Astrocyte (in vitro differentiated cells and primary cell): ENCODE data around the gene PKHD1. TPM values are rescaled to one million over a fixed set of nuclear protein-coding genes. Genes with fewer than 3 reads are reported as not detected.

Source experiments
- DNase-seq: peaks from one replicate; pipeline ENCODE4 v3.0.0-alpha.2; 2010; ENCODE audit warnings: low read depth
- FAIRE-seq: peaks from 2 replicates; lab custom pipeline; 2011; peaks lifted over from hg19 to GRCh38; lab: Jason Lieb, UNC
- H2AFZ ChIP-seq: 2 replicates; pipeline ENCODE4 v1.6.0; 2012; ENCODE audit warnings: low read depth, low read length, inconsistent platforms
- H3K27ac ChIP-seq: 2 replicates; pipeline ENCODE4 v1.5.1; 2011; ENCODE audit warnings: low read depth, low read length, inconsistent platforms
- H3K27me3 ChIP-seq: 2 replicates; pipeline ENCODE4 v1.6.0; 2011; ENCODE audit warnings: low read length, inconsistent platforms; ENCODE audit not compliant: insufficient read depth
- H3K36me3 ChIP-seq: 2 replicates; pipeline ENCODE4 v1.5.1; 2011; ENCODE audit warnings: low read length, inconsistent platforms; ENCODE audit not compliant: insufficient read depth
- H3K4me1 ChIP-seq: 2 replicates; pipeline ENCODE4 v1.5.1; 2011; ENCODE audit warnings: low read length, inconsistent platforms; ENCODE audit not compliant: insufficient read depth
- H3K4me2 ChIP-seq: 2 replicates; pipeline ENCODE4 v1.6.0; 2012; ENCODE audit warnings: low read length, inconsistent platforms
- H3K4me3 ChIP-seq: 2 replicates; pipeline ENCODE4 v1.5.1; 2011; ENCODE audit warnings: low read depth, mild to moderate bottlenecking, low read length, inconsistent platforms; ENCODE audit not compliant: insufficient read depth
- H3K79me2 ChIP-seq: 2 replicates; pipeline ENCODE4 v1.6.0; 2012; ENCODE audit warnings: mild to moderate bottlenecking, low read length, inconsistent platforms; ENCODE audit not compliant: insufficient read depth
- H3K9ac ChIP-seq: 2 replicates; pipeline ENCODE4 v1.6.0; 2012; ENCODE audit warnings: mild to moderate bottlenecking, low read length, inconsistent platforms
- H3K9me3 ChIP-seq: 2 replicates; pipeline ENCODE4 v1.5.1; 2012; ENCODE audit warnings: low read depth, mild to moderate bottlenecking, low read length, inconsistent platforms; ENCODE audit not compliant: insufficient read depth
- H4K20me1 ChIP-seq: 2 replicates; pipeline ENCODE4 v1.6.0; 2012; ENCODE audit warnings: low read length, inconsistent platforms; ENCODE audit not compliant: insufficient read depth
- H3K27ac Mint-ChIP-seq: one replicate; pipeline ENCODE4 v1.8.0; 2021; ENCODE audit warnings: mild to moderate bottlenecking, mixed read lengths; ENCODE audit not compliant: unreplicated experiment
- H3K27me3 Mint-ChIP-seq: one replicate; pipeline ENCODE4 v1.8.0; 2021; ENCODE audit warnings: low read depth, mixed read lengths; ENCODE audit not compliant: unreplicated experiment
- H3K36me3 Mint-ChIP-seq: one replicate; pipeline ENCODE4 v1.8.0; 2021; ENCODE audit warnings: low read depth, mixed read lengths; ENCODE audit not compliant: unreplicated experiment
- H3K4me1 Mint-ChIP-seq: one replicate; pipeline ENCODE4 v1.8.0; 2021; ENCODE audit warnings: low read depth, mixed read lengths; ENCODE audit not compliant: unreplicated experiment
- H3K4me3 Mint-ChIP-seq: one replicate; pipeline ENCODE4 v1.8.0; 2021; ENCODE audit warnings: mild to moderate bottlenecking, moderate library complexity, mixed read lengths; ENCODE audit not compliant: unreplicated experiment
- H3K9me3 Mint-ChIP-seq: one replicate; pipeline ENCODE4 v1.8.0; 2021; ENCODE audit warnings: mild to moderate bottlenecking, mixed read lengths; ENCODE audit not compliant: unreplicated experiment
- EZH2 ChIP-seq: IDR thresholded peaks from 2 replicates; pipeline ENCODE4 v1.6.1; 2012; ENCODE audit warnings: mild to moderate bottlenecking, low read length, inconsistent platforms; ENCODE audit not compliant: insufficient read depth
- total RNA-seq: library from RNA; stranded (reverse); gene quantifications from 2 replicates; pipeline ENCODE4 v1.2.1, GENCODE V29; 2021
- TF ChIP-seq, protein P1 (sequence below): IDR thresholded peaks from 2 replicates; pipeline ENCODE4 v1.5.1; 2011; ENCODE audit warnings: low read depth, mild to moderate bottlenecking, inconsistent platforms, low read length, moderate library complexity; ENCODE audit not compliant: insufficient read depth

PKHD1 gene
- total RNA-seq, 1 donor from 2014 or later: 0.16 TPM

DNA sequence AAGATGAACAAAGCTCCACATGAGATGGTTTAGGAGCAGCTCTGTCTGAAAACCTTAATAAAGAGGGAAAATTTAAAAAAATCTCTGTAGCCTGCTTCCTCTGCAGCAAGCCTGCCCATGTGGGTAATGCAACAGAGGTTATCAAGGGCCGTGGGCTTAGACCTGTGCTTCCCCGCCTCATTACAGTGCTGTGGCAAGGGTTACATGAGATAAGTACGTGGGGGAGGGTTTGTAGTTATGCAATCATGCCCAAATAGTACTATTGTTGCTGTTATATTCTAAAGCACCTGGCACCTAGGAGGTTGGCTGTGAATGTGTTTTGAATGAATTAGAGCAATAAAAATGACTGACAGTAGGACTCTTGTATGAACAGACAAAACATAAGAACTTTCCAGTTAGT lies 68.3 kb downstream of the PKHD1 start:
- no peaks in the 10 kb centered on the region for H3K79me2 ChIP-seq
- no peak overlapping the region for H3K9ac ChIP-seq
- no peaks in the 10 kb centered on the region for H3K9me3 Mint-ChIP-seq
- H3K27me3 Mint-ChIP-seq: no peaks in the 10 kb centered on the region
- no peaks in the 10 kb centered on the region for H3K36me3 Mint-ChIP-seq
- H3K4me2 ChIP-seq: no peak overlapping the region
- no peak overlapping the region for H3K27ac Mint-ChIP-seq
- no peak overlapping the region for H3K4me3 ChIP-seq
- H3K4me3 Mint-ChIP-seq: no peak overlapping the region
- TF ChIP-seq, protein P1, sequence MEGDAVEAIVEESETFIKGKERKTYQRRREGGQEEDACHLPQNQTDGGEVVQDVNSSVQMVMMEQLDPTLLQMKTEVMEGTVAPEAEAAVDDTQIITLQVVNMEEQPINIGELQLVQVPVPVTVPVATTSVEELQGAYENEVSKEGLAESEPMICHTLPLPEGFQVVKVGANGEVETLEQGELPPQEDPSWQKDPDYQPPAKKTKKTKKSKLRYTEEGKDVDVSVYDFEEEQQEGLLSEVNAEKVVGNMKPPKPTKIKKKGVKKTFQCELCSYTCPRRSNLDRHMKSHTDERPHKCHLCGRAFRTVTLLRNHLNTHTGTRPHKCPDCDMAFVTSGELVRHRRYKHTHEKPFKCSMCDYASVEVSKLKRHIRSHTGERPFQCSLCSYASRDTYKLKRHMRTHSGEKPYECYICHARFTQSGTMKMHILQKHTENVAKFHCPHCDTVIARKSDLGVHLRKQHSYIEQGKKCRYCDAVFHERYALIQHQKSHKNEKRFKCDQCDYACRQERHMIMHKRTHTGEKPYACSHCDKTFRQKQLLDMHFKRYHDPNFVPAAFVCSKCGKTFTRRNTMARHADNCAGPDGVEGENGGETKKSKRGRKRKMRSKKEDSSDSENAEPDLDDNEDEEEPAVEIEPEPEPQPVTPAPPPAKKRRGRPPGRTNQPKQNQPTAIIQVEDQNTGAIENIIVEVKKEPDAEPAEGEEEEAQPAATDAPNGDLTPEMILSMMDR: no peak
- TF ChIP-seq EZH2: no peak
- H3K27ac ChIP-seq: no peak overlapping the region
- no peaks in the 10 kb centered on the region for H3K9me3 ChIP-seq
- FAIRE-seq (no peak), DNase-seq (no peak)
- H3K27me3 ChIP-seq: no peaks in the 10 kb centered on the region
- no peaks in the 10 kb centered on the region for H4K20me1 ChIP-seq
- no peaks in the 10 kb centered on the region for H3K4me1 Mint-ChIP-seq
- H3K4me1 ChIP-seq: no peaks in the 10 kb centered on the region
- no peak overlapping the region for H2AFZ ChIP-seq
- H3K36me3 ChIP-seq: no peaks in the 10 kb centered on the region

DNA sequence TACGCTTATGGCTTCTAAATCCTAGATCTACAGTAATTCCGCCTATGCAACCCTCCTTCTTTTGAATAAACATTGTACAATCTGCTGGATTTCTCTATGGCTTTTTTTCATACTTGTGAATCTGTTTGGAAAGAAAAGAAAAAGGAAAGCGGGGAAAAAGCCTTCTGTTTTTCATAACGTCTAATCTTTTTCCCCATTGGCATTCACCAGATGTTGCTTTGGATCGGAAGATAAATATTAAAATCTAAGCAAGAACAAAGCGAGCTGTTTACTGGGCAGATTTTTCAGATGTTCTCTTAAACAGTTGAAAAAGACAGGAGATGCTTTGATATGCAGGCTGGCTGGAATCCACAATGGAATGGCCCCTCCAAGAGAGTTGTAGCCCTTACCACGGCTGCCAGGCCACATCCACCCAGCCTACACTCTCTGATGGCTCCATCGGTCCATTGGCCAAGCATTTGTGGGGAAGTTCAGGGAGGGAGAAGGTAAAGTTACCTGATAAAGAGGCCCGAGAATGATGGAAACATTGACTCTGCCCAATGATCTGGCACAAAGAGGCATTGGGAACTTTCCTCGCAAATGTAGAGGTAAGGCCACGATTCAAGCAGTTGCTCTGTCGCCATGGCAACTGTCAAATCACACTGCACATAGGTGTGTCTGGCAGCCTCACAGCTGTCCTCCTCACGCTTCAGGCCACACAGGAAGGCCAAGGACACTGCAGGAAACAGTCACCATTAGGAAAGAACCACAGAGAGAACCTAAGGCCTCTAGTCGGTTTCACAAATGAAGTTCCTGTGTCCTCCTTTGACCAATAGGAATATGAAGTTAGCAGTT lies 70.3 kb downstream of the PKHD1 start:
- Histone ChIP-seq H3K4me2 (no peak overlapping the region), H3K79me2 (no peaks in the 10 kb centered on the region), H4K20me1 (no peaks in the 10 kb centered on the region), H3K27ac (no peak overlapping the region), H3K9ac (no peak overlapping the region), H3K36me3 (no peaks in the 10 kb centered on the region), H2AFZ (no peak overlapping the region), H3K4me3 (no peak overlapping the region), H3K9me3 (no peaks in the 10 kb centered on the region), H3K4me1 (no peaks in the 10 kb centered on the region), H3K27me3 (no peaks in the 10 kb centered on the region)
- Mint-ChIP-seq H3K27ac (no peak overlapping the region), H3K4me3 (no peak overlapping the region), H3K27me3 (no peaks in the 10 kb centered on the region), H3K36me3 (no peaks in the 10 kb centered on the region), H3K4me1 (no peaks in the 10 kb centered on the region), H3K9me3 (no peaks in the 10 kb centered on the region)
- no peak for DNase-seq
- TF ChIP-seq EZH2: no peak
- TF ChIP-seq, protein P1: no peak
- FAIRE-seq: no peak

DNA sequence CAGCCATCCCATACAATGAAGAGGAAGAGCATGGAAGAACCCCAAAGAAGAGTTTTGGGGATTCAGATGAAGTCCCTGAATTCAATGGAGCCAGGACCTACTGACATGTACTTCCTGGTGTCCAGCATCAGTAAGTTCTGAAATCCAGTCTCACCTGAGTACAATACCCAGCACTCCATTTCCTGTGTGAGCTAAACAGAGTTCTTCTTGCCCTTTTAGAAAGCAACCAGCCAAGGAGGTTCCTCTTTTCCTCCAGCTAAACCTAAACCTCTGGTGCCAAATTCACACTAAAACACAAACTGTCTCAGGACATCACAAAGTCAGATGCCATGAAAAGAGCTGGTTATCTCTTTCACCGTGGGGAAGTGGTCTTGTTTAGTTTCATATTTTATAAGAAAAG lies 71.5 kb downstream of the PKHD1 start:
- no peaks in the 10 kb centered on the region for H3K79me2 ChIP-seq
- H3K4me1 ChIP-seq: no peaks in the 10 kb centered on the region
- H4K20me1 ChIP-seq: no peaks in the 10 kb centered on the region
- H2AFZ ChIP-seq: no peak overlapping the region
- no peak overlapping the region for H3K27ac Mint-ChIP-seq
- no peak overlapping the region for H3K9ac ChIP-seq
- no peak overlapping the region for H3K4me2 ChIP-seq
- no peak for FAIRE-seq
- H3K27me3 ChIP-seq: no peaks in the 10 kb centered on the region
- H3K36me3 ChIP-seq: no peaks in the 10 kb centered on the region
- no peak overlapping the region for H3K4me3 ChIP-seq
- TF ChIP-seq, protein P1: no peak
- TF ChIP-seq EZH2: no peak
- no peak for DNase-seq
- no peak overlapping the region for H3K27ac ChIP-seq
- H3K4me1 Mint-ChIP-seq: no peaks in the 10 kb centered on the region
- no peaks in the 10 kb centered on the region for H3K36me3 Mint-ChIP-seq
- H3K4me3 Mint-ChIP-seq: no peak overlapping the region
- no peaks in the 10 kb centered on the region for H3K27me3 Mint-ChIP-seq
- H3K9me3 Mint-ChIP-seq: no peaks in the 10 kb centered on the region
- no peaks in the 10 kb centered on the region for H3K9me3 ChIP-seq
